Fibroblast of the aortic adventitia (primary cell): Measurements from ENCODE around the gene ACE. TPM values are rescaled to one million over a fixed set of nuclear protein-coding genes. Genes with fewer than 3 reads are reported as not detected.

Experiments
- DNase-seq: peaks from one replicate; pipeline ENCODE4 v3.0.0-alpha.2; 2010; ENCODE audit warnings: low read depth
- H3K4me3 ChIP-seq: 2 replicates; pipeline ENCODE4 v1.5.1; 2011; ENCODE audit warnings: low read depth, mild to moderate bottlenecking, control low read depth, low read length, moderate library complexity
- CTCF ChIP-seq: IDR thresholded peaks from 2 replicates; pipeline ENCODE4 v1.5.1; 2011; ENCODE audit warnings: mild to moderate bottlenecking, low read length, control low read depth, inconsistent platforms; ENCODE audit not compliant: insufficient read depth
- total RNA-seq: library from RNA; depleted of rRNA; stranded (reverse); fragments of >200 nt; gene quantifications from 2 replicates; pipeline ENCODE4 v1.2.3, GENCODE V29; 2012; ENCODE audit warnings: low replicate concordance

Gene ACE
- total RNA-seq, 1 donor: 24.3 TPM

GRCh38 chr17:63500543-63501390 is 23.9 kb downstream of the ACE start:
- no peak overlapping the region for H3K4me3 ChIP-seq
- TF ChIP-seq CTCF: no peak
- no peak for DNase-seq

GRCh38 chr17:63503341-63503705 is 26.5 kb downstream of the ACE start:
- DNase-seq: no peak
- TF ChIP-seq CTCF: no peak
- H3K4me3 ChIP-seq: no peak overlapping the region

GRCh38 chr17:63504261-63504660 is 27.4 kb downstream of the ACE start:
- TF ChIP-seq CTCF: no peak
- H3K4me3 ChIP-seq: no peak overlapping the region
- DNase-seq: no peak

GRCh38 chr17:63505341-63505740 is 28.5 kb downstream of the ACE start:
- no peak for DNase-seq

GRCh38 chr17:63506627-63507026 is 29.8 kb downstream of the ACE start:
- DNase-seq: no peak
- TF ChIP-seq CTCF: no peak
- no peak overlapping the region for H3K4me3 ChIP-seq

More at GRCh38 chr17:63505341-63505740, 28.5 kb downstream of the ACE start:
- no peak overlapping the region for H3K4me3 ChIP-seq
- no peak for TF ChIP-seq CTCF

GRCh38 chr17:63511331-63511730 is 34.5 kb downstream of the ACE start:
- no peak for DNase-seq
- no peak overlapping the region for H3K4me3 ChIP-seq
- TF ChIP-seq CTCF: no peak
